SK-N-SH (cell line): ENCODE data around the gene ACLY.

Source experiments
- CTCF ChIP-seq: fragments of 200-600 bp; sonication (generic); IDR thresholded peaks from 2 replicates; pipeline ENCODE4 v1.6.1; 2017; ENCODE audit warnings: antibody characterized with exemption, mild to moderate bottlenecking, moderate library complexity
- EP300 ChIP-seq, 2 experiments: IDR thresholded peaks; 2 replicates each; pipeline versions ENCODE4 v1.4.0 to v1.6.1; 2012; ENCODE audit warnings: borderline replicate concordance in 1 of 2, low read depth in 1 of 2, low read length in 1 of 2
- EZH2phosphoT487 ChIP-seq: fragments of 200-600 bp; sonication (generic); IDR thresholded peaks from 2 replicates; pipeline ENCODE4 v1.6.1; 2017; ENCODE audit warnings: low read depth, mixed run types, mild to moderate bottlenecking, antibody characterized with exemption, moderate library complexity, borderline replicate concordance
- FOXM1 ChIP-seq: IDR thresholded peaks from 2 replicates; pipeline ENCODE4 v1.4.0; 2012; ENCODE audit warnings: low read depth, mild to moderate bottlenecking
- JUND ChIP-seq: IDR thresholded peaks from 2 replicates; pipeline ENCODE4 v1.4.0; 2012
- NFIC ChIP-seq: IDR thresholded peaks from 2 replicates; pipeline ENCODE4 v1.4.0; 2012; ENCODE audit warnings: borderline replicate concordance
- RAD21 ChIP-seq: IDR thresholded peaks from 2 replicates; pipeline ENCODE4 v1.6.1; 2012; ENCODE audit warnings: mild to moderate bottlenecking, low read length
- RCOR1 ChIP-seq: fragments of 150-350 bp; IDR thresholded peaks from 2 replicates; pipeline ENCODE4 v1.6.1; 2017; ENCODE audit warnings: antibody characterized with exemption, low read length
- REST ChIP-seq: IDR thresholded peaks from 2 replicates; pipeline ENCODE4 v1.6.1; 2012; ENCODE audit warnings: mild to moderate bottlenecking, low read depth, low read length, moderate library complexity
- RFX5 ChIP-seq: IDR thresholded peaks from 2 replicates; pipeline ENCODE4 v1.6.1; 2012; ENCODE audit warnings: mild to moderate bottlenecking, improper control_type of control experiment, low read length
- SIN3A ChIP-seq: IDR thresholded peaks from 2 replicates; pipeline ENCODE4 v1.6.1; 2012; ENCODE audit warnings: low read depth, mild to moderate bottlenecking, low read length, moderate library complexity, borderline replicate concordance
- TCF12 ChIP-seq: IDR thresholded peaks from 2 replicates; pipeline ENCODE4 v1.4.0; 2012

GRCh38 chr17:41821776-41822175, 97.0 kb downstream of the ACLY start:
- no peak for TF ChIP-seq EZH2phosphoT487
- TF ChIP-seq REST = no peak
- TF ChIP-seq SIN3A = no peak
- no peak for TF ChIP-seq TCF12
- no peak for TF ChIP-seq EP300 (IDR thresholded peaks at IDR 0.05; ENCODE audit: borderline replicate concordance in 1 of 2, low read depth in 1 of 2, low read length in 1 of 2)
- TF ChIP-seq RFX5 = no peak
- no peak for TF ChIP-seq CTCF
- no peak for TF ChIP-seq RCOR1
- TF ChIP-seq RAD21 = no peak
- TF ChIP-seq NFIC = no peak
- no peak for TF ChIP-seq JUND
- no peak for TF ChIP-seq FOXM1
